ENCODE results near the gene MYO19.
"Not testable (repeated sequence)": the region's sequence is repeated elsewhere in the genome, so short reads cannot be mapped to it uniquely, and the experiment has no call there.

MYO19 gene

DNA sequence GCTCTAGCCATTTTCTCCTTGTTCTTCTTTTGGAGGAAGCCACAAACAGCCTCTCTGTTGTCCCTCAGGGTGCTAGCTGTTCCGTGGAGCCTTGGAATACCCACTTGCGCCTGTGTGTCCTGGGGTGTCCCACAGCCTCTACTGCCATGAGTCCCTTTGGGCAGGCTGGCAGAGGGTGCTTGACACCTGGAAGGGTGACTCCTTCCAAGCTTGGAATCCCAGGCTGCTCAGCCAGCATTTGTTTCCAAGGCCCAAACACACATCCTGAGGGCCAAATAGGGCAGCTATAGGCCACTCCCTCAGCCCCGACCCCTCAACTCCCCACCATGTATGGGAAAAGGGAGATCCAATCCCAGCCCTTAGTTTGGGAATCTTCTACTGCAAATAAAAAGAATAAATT, 33.3 kb downstream of the MYO19 start:
- no peak for DNase-seq

DNA sequence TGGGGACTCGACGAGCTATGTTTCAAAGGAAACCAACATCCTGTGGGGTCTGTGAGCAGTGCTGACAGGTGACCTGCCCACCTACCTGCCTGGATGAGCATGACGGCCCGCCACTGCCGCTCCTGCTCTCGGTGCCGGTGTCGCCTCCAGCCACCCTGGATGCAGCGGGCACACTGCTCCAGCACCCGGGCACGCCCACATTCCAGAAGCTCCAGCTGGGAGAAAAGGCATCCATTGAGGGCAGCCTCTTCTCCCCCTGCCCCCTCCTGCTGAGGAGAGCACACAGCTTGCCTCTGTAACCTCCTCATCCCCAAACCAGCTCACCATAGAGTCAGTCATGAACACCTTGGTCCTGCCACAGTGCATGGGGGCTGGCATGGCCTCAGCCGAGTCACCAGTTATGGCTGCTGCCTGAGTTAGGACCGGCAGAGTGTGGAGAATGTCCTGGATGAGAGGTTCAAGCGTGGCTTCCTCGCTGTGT, 33.9 kb downstream of the MYO19 start:
- DNase-seq, result peak; percentile 7

DNA sequence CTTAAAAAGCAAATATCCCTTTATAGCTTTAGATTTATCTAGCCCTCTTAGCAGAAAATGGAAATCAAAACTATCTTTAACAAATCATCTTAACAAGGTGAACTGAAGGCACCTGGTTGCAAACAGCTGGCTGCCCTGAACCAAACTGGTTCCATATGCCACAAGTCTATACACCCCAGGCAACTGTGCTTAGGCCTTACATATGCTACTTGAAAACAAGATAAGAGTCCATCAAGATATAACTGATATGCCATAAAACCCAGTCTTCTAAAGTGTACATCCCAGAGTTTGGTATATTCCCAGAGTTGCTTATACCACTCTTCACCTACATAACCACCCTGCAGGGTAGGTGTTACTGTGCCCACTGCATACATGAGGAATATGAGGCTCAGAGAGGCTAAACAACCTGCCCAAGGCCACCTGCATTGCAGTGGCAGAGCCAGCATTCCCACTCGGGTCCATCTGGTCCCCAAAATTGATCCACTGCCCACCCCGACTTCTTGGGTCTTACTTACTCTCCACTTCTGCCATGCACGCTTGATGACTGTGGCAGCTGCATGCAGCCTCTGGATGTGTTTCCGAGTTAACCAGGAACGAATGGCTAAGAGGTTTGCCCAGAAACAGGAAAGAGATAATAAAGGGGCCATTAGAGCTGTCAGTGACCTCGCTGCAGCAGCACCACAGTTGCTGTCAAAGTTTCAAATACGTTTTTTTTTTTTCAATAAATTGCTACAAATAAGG, 35.9 kb downstream of the MYO19 start:
- DNase-seq, result no peak

DNA sequence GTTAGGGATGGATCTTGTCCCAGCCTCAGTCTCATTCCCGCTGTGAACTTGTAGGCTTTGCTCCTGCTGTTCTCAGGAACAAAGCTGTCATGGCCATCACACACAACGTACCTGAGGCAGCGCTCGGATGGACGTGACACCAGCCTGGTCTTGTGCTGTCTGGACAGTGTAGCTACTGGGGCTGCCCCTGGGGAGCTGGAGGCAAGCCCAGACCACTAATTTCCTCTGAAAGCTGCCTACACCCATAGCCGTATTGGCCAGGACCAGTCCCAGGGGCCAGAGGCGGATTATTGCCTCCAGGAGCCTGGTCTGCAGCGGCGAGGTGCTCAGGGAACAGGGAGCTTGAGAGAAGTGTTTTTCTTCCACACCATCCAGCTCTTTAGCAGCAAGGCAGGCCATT, 36.5 kb downstream of the MYO19 start:
- no peak for DNase-seq

DNA sequence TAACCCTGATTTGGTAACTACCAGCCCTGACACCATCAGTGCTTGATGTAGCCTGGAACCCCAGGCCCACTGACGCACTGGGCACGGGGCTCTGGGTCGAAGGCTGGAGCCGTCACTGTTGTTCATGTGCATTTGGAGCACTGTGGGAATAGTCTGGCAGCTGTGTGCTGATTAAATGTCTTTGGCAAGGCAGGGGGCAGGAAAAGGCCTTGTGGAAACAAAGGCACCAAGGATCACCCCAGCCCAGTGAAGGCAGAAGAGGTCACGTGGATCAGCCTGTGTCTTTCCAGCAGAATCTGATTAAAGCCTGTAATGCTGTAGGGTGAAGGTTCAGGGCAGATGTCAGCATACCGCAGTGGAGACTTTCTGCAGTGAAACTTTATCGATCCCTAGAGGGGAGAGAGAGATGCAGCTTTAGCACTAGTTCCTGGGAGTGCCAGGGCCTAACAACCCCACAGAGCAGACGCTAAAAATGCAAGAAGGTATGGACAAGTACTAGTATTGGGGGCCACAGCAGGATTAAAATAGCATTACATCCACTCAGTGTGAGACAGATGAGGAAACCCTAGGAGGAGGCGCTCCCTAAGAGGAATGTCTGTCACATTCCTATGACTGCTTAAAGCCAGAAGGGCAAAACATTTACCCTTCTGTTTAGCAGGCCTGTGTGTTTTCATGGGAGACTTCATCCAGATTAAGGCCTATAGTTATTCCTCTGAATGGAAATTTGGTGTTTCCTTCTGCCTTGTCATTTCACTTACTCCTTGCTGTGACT, 38.5 kb downstream of the MYO19 start:
- DNase-seq, result peak; percentile 13

DNA sequence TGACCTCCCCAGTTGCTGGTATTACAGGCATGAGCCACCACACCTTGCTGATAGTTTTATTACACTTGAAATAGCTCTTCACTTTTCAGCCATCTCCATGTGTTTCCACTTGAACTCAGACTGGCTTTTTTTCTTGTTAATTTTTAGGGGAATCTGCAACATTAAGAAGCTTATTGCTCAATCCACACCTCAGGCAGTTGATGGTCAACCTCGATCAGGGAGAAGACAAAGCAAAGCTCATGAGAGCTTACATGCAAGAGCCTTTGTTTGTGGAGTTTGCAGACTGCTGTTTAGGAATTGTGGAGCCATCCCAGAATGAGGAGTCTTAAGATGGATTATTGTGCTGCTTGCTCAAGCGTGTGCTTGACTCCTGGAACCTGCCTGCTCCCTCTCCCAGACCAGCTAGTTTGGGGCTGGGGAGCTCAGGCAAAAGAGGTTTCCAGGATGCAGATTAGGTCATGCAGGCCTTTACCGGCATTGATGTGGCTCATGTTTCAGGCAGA, 39.5 kb downstream of the MYO19 start:
- DNase-seq, result no peak

DNA sequence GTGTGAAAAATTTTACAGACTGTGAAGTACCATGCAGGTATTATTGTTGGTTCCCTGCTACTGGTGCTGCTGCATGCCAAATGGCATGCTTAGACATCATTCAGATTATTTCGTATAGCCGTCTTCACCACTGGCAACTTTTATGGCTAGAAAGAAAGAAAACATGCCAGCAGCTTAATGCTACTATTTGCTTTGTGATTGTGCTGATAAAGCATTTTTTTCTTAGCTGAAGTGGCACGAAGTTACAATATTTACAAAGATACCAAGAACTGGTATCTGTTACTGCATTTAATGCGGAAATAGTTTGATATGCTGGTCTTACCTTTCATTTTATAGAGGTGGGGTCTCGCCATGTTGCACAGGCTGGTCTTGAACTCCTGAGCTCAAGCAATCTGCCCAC, 40.0 kb downstream of the MYO19 start:
- no peak for DNase-seq

DNA sequence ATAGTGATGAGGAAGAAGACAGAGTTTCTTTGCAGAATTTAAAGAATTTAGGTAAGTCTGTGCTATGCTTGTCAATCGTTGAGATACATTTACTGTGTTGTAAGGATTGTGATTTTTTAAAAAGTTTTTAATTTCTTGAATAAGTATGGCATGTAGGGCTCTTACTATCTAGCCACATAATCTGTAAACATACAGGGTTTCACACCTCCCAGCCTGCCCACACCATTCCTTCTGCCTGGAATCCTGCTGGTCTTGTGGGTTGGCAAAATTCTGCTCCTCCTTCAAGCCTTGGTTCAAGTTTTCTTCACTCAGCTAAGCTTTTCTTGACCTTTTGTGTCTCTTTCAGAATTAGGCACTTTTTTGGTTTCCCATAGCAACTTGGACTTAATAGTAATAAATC, 40.7 kb downstream of the MYO19 start:
- DNase-seq, result no peak

DNA sequence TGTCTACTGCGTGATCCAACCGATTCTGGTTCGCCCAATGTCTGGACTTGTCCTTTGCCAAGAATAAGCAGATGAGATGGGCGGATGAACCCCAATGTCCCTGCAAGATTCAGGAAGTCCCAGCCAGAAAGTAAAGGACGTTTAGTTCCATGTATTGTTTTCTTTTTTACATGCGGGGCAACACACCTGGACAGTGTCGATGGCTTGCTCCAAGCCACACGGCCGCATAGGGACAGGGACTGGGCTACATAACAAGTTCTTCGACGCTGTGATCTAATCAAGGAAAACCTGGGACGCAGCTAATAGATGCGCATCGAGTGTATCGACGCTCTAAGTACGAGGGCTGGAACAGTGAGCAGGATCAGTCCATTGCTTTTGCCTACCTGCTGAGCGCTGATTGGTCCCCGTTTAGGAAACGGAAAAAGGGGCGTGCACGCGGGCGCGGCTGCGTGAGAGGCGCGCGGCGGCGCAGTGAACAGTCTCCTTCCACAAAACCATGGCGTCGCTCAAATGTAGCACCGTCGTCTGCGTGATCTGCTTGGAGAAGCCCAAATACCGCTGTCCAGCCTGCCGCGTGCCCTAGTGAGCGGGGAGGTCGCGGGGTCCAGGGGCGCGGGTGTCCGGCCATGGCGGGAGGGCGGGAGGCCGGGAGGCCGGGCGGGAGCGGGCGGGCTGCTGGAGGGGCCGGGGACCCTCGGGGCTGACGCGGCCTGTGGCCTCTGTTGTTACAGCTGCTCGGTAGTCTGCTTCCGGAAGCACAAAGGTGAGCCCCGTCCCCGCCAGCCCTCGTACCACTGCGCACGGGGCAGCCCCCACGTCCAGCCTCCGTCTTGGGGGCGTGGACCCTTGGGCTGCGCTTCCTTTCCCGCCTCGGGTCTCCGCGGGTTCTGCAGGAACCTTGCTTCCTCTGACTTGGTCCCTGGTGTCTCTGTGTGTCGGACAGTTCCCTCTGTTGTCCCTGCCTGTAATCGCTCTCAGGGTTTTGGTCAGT, 48.2 kb downstream of the MYO19 start, which contains the start of gene ZNHIT3:
TSS of gene ZNHIT3 (plus strand) at position 478 of the 991 bp plus-strand sequence. CDS start at position 497, 19 bp downstream.
- peak; percentile 93 for DNase-seq

DNA sequence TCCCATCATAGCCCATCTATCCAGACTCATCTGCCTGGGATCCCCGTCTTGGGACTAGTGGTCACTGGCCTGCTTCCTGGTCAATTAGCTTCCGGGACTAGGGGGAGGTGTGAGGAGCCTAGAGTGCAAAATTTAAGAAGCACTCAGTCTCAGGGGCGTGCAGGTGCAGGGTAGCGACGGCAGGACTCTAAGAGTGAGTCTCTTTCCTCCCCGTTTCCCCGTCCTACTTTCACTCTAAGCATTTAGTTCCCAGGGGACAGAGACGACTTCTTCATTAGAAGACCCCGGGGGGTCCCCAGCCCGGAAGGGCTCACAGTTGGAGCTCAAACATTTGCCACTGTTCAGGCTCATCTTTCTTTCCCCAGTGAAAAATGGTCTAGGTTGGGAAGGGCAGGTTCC, 48.9 kb downstream of the MYO19 start:
- DNase-seq, result peak; percentile 5

DNA sequence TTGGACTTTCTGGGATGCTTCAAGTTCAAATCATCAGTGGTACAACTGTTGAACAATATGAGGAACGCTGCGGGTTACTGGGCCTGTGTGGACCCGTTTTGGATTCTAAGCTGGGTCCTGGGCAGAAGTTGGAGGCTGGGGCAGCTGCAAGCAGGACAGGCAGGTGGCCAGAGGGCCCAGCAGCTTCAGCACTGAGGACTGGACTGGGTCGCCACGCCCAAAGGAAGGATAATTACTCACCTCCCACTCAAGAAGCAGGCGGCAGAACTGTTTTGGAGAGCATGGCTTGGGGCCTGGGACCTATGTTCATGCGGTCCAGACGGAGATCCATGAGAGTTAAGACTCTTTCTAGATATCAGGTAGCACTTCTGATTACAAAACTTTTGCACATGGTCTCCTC, 49.6 kb downstream of the MYO19 start:
- no peak for DNase-seq

DNA sequence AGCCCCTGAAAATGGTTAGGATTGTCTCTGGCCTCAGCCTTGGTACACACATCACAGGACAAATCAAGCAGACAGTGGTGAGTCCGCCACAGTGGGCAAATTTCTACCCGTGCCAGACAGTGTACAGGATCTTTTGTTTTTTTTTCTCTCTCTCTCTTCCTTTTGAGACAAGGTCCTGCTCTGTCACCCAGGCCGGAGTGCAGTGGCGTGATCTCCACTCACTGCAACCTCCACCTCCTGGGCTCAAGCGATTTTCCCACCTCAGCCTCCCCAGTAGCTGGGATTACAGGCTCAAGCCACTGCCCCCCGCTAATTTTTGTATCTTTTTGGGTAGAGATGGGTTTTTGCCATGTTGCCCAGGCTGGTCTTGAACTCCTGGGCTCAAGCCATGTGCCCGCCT, 50.6 kb downstream of the MYO19 start:
- not testable (repeated sequence) for DNase-seq

DNA sequence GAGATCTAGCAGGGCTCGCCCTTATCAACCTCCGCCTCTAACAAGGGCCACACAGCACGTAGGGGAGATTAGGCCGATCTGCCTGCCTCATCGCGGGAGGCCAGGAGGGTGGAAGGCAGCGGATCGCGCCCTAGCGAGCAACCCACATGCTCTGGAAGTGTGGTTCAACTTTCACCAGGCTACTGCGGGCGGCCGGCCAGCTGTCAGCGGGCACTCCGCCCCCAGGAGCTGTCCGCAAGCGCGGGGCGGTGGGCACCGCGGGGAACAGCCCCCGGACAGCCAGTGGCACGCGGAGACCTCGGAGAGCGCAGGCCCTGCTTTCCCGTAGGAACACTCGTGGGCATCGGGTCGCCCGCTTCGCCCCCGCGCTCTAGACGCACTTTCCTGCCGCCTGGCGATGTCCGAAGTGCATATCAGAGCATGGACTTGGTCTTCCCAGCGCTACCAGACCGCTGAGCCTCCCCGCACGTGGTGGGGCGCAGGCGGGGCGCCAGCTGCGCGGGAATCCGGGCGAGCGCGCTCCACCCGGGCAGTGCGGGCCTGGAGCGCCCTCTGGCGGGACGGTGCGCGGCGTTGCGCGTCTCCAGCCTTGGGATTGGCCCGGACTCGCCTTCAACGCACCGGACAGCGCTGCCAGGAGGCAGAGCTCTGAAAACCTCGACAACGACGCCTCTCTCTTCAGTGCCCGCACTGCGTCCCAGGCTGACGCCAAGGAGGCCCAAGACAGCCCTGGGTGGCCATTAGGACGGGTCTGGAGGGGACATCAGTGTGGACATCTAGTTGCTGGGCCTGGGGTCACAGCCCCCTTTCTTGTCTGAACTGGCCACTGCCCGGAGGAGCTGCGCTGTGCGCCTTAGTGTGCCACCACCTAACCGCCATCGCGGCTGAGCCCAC, 51.8 kb downstream of the MYO19 start:
- peak; percentile 73 for DNase-seq

DNA sequence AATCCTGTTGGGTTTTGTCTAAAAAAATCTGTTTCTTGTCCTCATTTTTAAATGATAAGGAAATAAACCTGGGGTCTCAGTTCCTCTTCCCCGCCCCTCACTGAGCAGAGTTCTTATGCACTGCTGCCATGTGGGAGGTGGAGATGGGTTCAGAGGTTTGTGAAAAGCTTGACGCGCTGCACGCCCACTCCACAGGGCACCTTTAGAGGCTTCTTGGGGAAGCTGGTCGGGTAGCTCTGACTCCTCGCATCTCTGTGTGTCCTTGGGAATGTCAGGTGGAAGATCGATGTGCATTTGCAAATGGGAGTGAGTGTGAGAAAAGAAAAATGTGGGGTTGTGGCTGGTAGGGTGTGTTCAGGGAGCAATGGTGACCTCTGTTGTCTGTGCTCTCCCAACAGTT, 52.8 kb downstream of the MYO19 start:
- no peak for DNase-seq

DNA sequence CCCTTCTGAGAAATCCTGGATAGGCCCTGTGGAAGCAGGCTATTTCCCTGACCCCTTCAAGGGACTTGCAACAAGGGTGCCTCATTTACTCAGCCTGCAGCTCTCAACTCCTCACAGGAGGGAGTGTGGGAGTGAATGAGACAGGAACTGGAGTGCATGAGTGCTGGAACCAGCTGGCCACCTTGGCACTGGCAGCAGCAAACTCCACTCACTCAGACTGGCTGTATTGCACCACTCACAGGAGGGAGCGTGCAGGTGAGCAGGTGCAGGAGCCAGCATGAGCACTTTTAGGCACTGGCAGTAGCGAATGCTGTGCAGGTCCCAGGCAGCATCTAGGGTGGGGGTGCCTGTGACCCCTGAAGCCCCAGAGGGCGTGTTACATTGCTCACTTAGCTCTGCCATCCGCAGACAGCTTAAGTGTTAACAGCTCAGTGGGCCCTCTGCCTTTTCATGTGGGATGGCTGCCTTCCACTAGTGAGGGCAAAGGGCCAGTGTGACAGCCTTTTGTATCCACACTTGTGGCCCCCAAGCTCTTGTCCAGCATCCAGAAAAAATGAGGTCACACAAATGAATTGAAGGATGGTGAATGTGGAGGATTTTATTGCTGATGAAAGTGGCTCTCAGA, 59.2 kb downstream of the MYO19 start:
- no peak for DNase-seq

DNA sequence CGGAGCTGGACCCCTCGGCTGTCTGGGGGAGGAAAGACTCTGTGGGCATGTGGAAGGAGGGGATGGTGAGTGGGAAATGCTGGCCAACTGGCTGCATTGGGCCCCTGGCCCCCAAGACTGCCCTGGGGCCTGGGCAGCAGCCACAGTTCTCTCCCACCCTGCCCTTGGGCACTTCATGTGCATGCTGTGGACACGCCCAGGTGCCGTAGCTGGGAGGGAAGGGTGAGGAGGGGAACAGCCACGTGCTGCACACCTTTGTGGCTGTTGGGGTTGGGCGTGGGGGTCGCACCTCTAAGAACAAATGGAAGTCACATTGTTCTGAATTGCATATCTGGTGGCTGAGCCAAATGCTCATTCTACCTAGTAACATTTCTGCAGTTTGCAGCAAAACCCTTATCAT, 60.1 kb downstream of the MYO19 start:
- DNase-seq, result no peak

DNA sequence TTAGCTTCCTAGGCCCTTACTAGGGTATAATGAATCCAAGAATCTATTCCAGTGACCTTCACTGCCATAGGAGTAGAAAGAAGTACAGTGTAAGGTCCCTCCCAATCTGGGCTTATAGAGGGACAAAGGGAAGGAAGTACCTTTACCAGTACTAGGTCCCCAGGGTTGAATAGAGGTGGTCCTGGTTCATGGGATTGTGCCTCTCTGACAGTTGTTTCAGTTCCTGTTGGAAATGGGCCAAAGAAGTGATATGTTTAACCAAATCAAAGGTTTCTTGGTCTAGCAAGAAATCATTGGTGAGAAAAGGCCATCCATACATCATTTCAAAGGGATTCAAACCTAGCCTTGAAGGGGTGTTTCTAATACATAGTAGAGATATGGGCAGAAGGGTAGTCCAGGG, 64.2 kb downstream of the MYO19 start:
- no peak for DNase-seq

DNA sequence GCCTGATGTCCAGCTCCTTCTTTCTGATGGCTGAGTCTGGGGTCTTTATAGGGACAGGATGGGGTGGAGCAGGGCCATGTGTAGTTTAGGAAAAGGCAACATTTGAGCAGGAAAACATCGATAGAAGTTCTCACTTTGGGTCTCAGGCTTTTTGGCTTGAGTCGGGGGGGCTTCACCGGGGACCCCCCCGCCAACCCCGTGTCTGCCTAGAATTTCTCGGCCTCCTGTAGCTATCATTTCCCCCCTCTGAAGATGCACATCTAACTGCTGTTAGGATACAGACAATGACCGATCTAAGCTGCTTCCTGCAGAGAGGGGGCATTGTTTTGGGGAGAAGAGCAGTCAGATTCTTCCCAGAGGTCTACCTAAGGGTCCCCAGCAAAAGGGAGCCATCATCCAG, 64.9 kb downstream of the MYO19 start:
- DNase-seq, result no peak

DNA sequence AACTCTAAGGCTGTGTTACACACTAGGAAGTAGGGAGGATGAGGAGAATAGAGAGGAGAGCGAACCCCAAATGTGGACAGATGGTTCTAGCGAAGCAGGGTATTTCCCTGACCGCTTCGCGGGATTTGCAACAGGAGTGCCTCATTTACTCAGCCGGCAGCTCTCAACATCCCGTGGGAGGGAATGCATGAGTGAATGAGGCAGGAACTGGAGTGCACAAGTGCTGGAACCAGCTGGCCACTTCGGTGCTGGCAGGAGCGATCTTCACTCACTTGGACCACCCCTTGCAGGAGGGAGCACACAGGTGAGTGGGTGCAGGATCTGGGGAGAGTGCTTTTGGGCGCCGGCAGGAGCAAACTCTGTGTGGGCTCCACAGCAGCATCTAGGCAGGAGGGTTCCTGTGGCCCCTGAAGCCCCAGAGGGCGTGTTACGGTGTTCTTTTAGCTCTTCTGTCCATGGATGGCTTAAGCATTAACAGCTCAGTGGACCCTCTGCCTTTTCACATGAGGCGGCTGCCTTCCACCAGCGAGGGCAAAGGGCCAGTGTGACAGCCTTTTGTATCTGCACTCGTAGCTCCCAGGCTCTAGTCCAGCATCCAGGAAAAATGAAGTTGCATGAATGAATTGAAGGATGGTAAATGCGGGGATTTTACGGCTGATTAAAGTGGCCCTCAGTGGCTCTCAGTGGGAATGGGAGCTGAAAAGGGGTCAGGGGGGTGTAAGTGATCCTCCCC, 65.6 kb downstream of the MYO19 start:
- DNase-seq, result no peak

DNA sequence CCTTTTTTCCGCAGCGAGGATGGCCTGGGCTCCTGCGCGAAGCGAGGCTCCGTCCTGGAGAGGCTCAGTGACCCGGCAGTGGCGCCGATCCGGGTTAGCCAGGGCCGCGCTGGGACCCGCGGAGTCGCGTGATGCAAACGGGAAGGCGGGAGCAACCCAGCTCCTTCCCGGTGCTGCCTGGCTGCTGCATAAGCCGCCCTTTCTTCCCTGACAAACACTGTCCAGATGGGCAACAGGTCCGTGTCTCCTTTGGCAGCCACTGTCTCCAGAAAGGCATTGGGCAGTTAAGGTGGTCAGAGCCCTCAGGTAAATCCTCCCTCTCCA, 69.9 kb downstream of the MYO19 start:
- DNase-seq, result no peak
